ENCODE results near the gene CRHR2.
"Not testable (repeated sequence)": the region's sequence is repeated elsewhere in the genome, so short reads cannot be mapped to it uniquely, and the experiment has no call there.

Gene CRHR2

GRCh38 chr7:30682212-30683083 lies at the start of gene CRHR2:
TSS of gene CRHR2 (minus strand) at chr7:30682456. CDS start at chr7:30682280, 176 bp downstream.
- DNase-seq = no peak

DNA sequence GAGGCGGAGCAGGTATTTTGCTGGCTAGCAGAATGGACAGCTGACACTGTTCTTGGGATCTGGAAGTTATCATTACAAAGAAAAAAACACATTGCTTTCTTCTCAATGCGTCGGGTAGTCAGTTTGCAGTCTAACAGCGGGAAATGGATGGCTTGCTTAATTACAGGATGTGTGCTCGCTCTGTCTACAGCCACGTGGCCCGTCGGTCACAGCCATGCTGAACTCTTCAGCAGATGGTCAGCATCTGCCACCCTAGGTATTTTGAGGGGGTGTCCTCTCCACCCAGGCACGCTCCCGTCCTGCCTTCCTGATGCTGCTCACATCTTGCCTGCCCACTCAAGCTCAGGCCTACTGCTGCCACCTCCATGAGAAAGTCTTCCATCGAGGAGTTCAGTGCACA lies 49.3 kb upstream of the CRHR2 start:
- DNase-seq = no peak

GRCh38 chr7:30730996-30731395 lies 48.7 kb upstream of the CRHR2 start:
- DNase-seq = no peak

GRCh38 chr7:30730097-30730496 lies 47.8 kb upstream of the CRHR2 start:
- no peak for DNase-seq

DNA sequence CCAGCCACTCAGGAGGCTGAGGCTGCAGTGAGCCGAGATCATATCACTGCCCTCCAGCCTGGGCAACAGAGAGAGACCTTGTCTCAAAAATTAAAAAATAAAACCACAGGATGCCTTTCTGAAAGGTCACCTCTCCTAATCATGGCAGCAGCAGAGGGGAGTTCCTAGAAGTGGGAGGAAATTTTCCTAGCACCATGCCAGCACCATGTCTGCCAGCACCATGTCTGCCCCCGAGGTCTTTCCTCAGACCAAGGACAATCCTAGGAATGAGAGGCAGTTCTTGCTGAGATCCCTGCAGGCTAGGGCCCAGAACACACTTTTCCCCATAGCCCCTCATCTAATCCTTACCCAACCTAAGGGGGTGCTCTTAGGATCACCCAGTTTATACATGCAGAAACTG lies 47.4 kb upstream of the CRHR2 start:
- DNase-seq = no peak

GRCh38 chr7:30728591-30729100 lies 46.4 kb upstream of the CRHR2 start:
- no peak for DNase-seq

GRCh38 chr7:30727061-30727945 lies 45.0 kb upstream of the CRHR2 start:
- DNase-seq = no peak

DNA sequence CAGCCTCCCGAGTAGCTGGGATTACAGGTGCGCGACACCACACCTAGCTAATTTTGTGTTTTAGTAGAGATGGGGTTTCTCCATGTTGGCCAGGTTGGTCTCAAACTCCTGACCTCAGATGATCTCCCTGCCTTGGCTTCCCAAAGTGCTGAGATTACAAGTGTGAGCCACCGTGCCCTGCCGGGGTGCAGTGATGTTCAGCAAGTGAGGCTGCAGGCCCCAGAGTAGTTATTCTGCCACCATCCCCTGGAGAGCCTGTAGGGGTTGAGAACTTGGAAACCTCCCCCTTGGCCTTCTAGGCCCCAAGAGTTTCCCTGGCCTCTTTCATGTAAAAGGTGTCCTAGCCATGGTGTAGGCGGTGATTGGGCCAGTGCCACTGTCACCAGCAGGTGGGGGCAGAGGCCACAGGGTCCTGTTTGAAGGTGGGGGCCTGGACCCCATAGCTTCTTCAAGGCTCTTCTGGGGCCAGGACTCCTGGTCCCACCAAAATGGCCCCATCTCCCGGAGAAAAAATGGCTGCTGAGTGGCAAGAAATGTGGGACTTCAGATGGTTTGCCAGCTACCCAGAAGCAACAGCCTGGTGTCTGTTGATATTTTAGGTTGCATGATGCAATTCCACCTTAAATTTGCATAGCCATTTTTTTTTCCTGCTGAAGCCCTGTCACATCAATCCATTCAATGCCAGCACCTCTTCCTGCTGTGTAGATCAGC lies 44.2 kb upstream of the CRHR2 start:
- DNase-seq = no peak

DNA sequence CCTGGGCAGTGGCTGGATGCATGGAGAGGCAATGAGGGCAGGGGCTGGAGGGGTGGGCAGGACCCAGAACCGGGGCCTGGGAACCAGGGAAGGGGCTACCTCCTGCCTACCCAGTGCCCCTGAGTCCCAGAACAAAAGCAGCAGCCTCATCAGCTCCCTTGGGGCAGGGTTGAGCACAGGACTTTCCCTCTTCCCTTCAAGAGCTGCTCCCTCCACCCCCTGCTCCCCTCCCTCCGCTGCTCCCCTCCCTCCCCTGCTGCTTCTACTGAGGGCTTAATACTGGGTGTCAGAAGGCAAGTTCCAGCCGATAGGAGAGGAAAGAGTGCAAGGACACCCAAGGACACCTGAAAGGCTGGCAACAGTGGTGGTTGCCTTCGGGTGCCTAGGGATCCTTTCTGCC lies 41.5 kb upstream of the CRHR2 start:
- no peak for DNase-seq

DNA sequence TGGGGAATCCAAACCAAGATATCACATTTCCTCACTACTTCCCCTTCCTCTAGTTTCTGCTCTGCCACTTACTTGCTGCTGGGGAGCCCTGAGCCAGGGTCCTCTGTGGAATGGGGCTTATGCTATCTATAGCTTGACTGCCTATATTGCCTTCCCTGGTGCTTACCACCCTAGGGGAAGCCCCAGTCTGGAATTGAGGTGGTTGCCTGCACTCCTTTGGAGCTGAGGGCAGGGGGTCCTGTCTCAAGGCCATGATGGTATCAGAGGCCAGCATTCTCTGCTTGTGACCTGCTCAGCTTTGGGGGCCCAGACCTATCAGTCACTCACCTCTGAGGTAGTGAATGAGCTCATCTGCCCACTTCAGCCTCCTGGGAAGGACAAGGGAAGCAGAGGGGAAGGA lies 40.4 kb upstream of the CRHR2 start:
- no peak for DNase-seq

- no peak for DNase-seq
Measured at GRCh38 chr7:30722187-30722586, 39.9 kb upstream of the CRHR2 start.

DNA sequence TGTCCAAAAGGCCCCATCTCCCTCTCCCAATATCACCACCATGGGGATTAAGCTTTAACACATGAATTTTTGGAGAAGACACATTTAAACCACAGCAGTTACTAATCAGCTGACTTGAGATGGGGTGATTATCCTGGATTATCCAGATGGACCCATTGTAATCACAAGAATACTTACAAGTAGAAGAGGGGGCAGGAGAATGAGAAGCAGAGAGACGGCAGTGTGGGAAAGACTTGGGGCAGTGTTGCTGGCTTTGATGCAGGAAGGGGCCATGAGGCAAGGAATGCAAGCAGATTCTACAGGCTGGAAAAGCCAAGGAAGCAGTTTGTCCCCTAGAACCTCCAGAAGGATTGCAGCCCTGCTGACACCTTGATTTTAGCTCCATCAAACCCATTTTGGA lies 39.0 kb upstream of the CRHR2 start:
- DNase-seq = no peak

DNA sequence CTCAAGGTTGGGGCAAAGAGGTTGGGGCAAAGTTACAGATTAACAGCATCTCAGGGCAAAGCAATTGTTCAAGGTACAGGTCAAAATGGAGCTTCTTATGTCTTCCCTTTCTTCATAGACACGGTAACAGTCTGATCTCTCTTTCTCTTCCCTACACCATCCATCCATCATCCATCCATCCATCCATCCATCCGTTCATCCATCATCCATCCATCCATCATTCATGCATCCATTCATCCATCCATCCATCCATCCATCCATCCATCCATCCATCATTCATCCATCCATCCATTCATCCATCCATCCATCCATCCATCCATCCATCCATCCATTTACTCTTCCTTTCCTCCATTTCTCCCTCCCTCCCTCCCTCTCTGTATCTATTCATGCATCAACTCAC lies 37.2 kb upstream of the CRHR2 start:
- not testable (repeated sequence) for DNase-seq

DNA sequence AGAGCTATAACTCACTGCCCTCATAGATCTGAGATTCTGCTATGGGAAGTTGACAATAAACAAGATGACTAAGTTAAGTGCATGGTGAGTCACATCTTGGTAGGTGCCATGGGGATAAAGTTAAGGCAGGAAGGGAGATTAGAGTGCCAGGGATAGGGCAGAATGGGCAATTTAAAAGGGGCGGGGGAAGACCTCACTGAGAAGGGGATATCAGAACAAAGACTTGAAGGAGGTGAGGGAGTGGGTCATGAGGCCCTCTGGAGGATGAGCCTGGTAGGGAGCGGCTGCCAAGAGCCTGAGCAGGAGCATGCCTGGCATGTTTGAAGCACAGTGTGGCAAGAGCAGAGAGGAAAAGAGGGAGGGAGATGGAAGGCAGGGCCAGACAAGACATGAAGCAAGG lies 34.9 kb upstream of the CRHR2 start:
- DNase-seq = no peak

DNA sequence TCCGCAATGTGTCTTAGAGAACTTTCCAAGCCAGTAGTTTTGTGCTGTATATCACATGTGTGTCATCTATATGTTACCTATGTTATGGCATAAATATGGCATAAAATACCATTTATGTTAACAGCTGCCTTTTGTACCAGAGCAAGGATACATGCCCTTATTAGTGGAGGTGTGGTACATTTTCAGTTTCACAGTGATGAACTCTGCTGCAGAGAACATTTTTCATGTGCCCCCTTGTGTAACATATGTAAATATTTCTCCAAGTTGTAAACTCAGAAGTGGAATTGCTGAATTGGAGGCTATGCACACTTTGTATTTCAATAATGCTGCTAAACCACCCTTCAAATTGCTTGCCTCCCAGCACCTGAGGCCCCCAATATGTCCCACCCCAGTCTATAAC lies 31.9 kb upstream of the CRHR2 start:
- no peak for DNase-seq

- DNase-seq = peak; percentile 35 to 40
Measured at GRCh38 chr7:30713392-30713791, 31.1 kb upstream of the CRHR2 start.

DNA sequence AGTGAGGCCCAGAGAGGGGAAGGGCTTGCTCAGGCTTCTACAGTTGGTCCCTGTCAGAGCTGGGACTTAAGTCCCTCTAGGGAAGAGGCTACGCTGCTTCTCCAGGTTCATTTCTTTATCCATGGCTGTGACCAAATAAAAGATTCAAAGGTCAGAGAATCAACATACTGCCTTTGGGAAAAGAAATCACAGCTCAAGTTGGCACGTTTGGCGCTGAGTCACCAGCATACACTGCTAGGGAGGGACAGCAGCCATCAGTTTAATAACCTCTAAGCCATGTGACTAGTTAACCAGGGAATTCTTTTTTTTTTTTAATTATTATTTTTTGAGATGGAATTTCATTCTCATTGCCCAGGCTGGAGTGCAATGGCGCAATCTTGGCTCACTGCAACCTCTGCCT lies 28.4 kb upstream of the CRHR2 start:
- no peak for DNase-seq

GRCh38 chr7:30709549-30709948 lies 27.3 kb upstream of the CRHR2 start:
- DNase-seq = no peak

GRCh38 chr7:30708983-30709382 lies 26.7 kb upstream of the CRHR2 start:
- DNase-seq = no peak

GRCh38 chr7:30708412-30708811 lies 26.2 kb upstream of the CRHR2 start:
- no peak for DNase-seq

GRCh38 chr7:30707391-30708357 lies 25.4 kb upstream of the CRHR2 start:
- no peak for DNase-seq

DNA sequence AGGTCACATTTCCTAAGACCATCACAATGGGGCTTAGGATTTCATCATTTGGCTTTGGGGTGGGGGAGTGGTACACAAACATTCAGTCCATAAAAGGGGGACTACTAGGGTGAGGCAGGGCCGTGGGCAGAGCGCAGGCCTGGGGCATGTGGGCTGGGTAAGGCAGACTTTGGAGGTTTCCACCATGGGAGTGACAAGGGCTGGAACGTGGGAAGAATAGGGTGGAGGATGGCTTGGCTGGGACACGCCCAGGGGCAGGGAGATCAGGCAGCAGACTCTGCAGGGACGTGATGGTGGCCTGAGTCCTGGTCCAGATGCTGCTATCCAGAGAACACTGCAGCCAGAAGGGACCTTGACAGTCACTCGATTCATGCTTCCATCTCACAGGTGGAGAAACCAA lies 24.7 kb upstream of the CRHR2 start:
- DNase-seq = no peak

All from inflammatory macrophage treated with lipopolysaccharide for 1 hour (primary cell).